Esophagus squamous epithelium (tissue), 5 donors: ENCODE measurements around the gene DLGAP1. TPM values are rescaled to one million over a fixed set of nuclear protein-coding genes. Genes with fewer than 3 reads are reported as not detected.
A peak's percentile ranks its signal among the peaks of the same experiment; 100 is the strongest.

Source experiments
- DNase-seq: peaks from one replicate; lab custom pipeline; 2025; lab: John Stamatoyannopoulos, UW
- H3K27ac ChIP-seq, 4 donors: fragments of 200-600 bp; sonication (generic); one replicate each; pipeline ENCODE4 v1.5.1; 2016 to 2019; ENCODE audit warnings: mild to moderate bottlenecking in 1 of 4
- H3K27me3 ChIP-seq, 4 donors: fragments of 200-600 bp; sonication (generic); 1 replicate in 3 of 4; 2 replicates in 1 of 4; pipeline versions ENCODE4 v1.5.1 to v1.6.0; 2017 to 2021; ENCODE audit warnings: antibody characterized with exemption in 1 of 4
- H3K36me3 ChIP-seq, 3 donors: fragments of 200-600 bp; sonication (generic); one replicate each; pipeline ENCODE4 v1.5.1; 2016 to 2019
- H3K4me1 ChIP-seq, 3 donors: fragments of 200-600 bp; sonication (generic); one replicate each; pipeline ENCODE4 v1.5.1; 2017 to 2019
- H3K4me3 ChIP-seq, 4 donors: fragments of 200-600 bp; sonication (generic); 1 replicate in 3 of 4; 2 replicates in 1 of 4; pipeline ENCODE4 v1.5.1; 2016 to 2019; ENCODE audit warnings: mild to moderate bottlenecking in 2 of 4, moderate library complexity in 1 of 4
- H3K9me3 ChIP-seq, 3 donors: fragments of 200-600 bp; sonication (generic); one replicate each; pipeline ENCODE4 v1.5.1; 2016 to 2019
- CTCF ChIP-seq, 6 experiments: fragments of 450-650 bp in 4 of 6; fragments of 200-600 bp in 2 of 6; sonication (generic) in 2 of 6; IDR thresholded peaks; one replicate each; pipeline ENCODE4 v1.5.1; 2016 to 2019; ENCODE audit warnings: antibody characterized with exemption in 6 of 6, mild to moderate bottlenecking in 4 of 6, moderate library complexity in 4 of 6
- POLR2A ChIP-seq, 4 donors: fragments of 450-650 bp; IDR thresholded peaks; one replicate each; pipeline ENCODE4 v1.6.1; 2017; ENCODE audit warnings: antibody characterized with exemption in 4 of 4, mild to moderate bottlenecking in 4 of 4, moderate library complexity in 3 of 4
- WGBS, 2 donors: methylation state at CpG; one replicate each; pipeline ENCODE4 v1.1.5; 2018; 5-methylcytosine and 5-hydroxymethylcytosine counted together
- intact Hi-C: fragments of 100-400 bp; cut with DNase I; formaldehyde crosslinking; loops from one replicate; pipeline ENCODE4 v1.15.0; 2022
- total RNA-seq, 4 donors: library from RNA; depleted of rRNA; stranded (reverse); fragments of >200 nt; gene quantifications; one replicate each; pipeline ENCODE4 v1.1.0, GENCODE V29; 2016
- donor health status: DM: yes; HTN: yes; CAD: no.

The DLGAP1 gene
- total RNA-seq, 4 donors from 2014 or later = 0.09 to 1.5 (median 0.52) TPM

GRCh38 chr18:3538456-3538855, 916.7 kb downstream of the DLGAP1 start:
- Histone ChIP-seq H3K27ac (peak overlapping the region in 3 of 4 donors; percentile 18 to 47 (median 44)), H3K4me3 (no peak overlapping the region), H3K36me3 (no peaks in the 10 kb centered on the region), H3K9me3 (no peaks in the 10 kb centered on the region), H3K27me3 (no peaks in the 10 kb centered on the region), H3K4me1 (peaks cover 5 to 48% (median 16%) of the 10 kb centered on the region in 3 donors)
- no peak for TF ChIP-seq POLR2A (IDR thresholded peaks at IDR 0.05)
- TF ChIP-seq CTCF (IDR thresholded peaks at IDR 0.05) = no peak
- WGBS, 2 donors = 24 to 44% methylated on average over 3 of the region's 3 CpGs
- intact Hi-C loops = loop anchor here (10.0 kb wide), 1 partner anchor 64 kb away; no protein-coding TSS in a partner anchor
- no peak for DNase-seq

GRCh38 chr18:3530807-3531206, 924.3 kb downstream of the DLGAP1 start:
- Histone ChIP-seq H3K36me3 (no peaks in the 10 kb centered on the region), H3K4me1 (no peaks in the 10 kb centered on the region), H3K27ac (no peak overlapping the region), H3K9me3 (no peaks in the 10 kb centered on the region), H3K4me3 (no peak overlapping the region), H3K27me3 (no peaks in the 10 kb centered on the region)
- intact Hi-C loops = loop anchor here (10.0 kb wide), 1 partner anchor 56 kb away; no protein-coding TSS in a partner anchor
- DNase-seq = no peak
- WGBS, 2 donors = 90 to 94% methylated on average over 4 to 5 of the region's 5 CpGs
- TF ChIP-seq POLR2A (IDR thresholded peaks at IDR 0.05) (no peak), CTCF (IDR thresholded peaks at IDR 0.05) (no peak)

- WGBS, 2 donors = 42 to 47% methylated on average over 3 of the region's 3 CpGs
- DNase-seq = no peak
Measured at GRCh38 chr18:3529601-3530000, 925.5 kb downstream of the DLGAP1 start.

DNA sequence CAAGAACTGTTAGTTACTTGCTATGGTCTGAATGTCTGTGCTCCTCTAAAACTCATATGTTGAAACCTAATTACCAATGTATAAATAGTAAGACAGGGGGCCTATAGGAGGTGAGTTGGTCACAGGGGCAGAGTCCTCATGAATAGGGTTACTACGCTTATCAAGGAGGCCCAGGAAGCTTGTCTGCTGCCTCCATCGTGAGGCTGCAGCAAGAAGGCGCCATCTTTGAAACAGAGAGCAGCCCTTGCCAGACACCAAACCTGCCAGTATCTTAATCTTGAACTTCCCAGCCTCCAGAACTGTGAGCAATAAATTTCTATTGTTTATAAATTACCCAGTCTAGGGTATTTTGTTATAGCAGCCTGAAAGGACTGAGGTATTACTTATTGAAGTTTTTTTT, 926.0 kb downstream of the DLGAP1 start:
- Histone ChIP-seq H3K9me3 (peaks cover 0 to 2% (median 0%) of the 10 kb centered on the region in 3 donors), H3K27me3 (no peaks in the 10 kb centered on the region), H3K36me3 (no peaks in the 10 kb centered on the region), H3K4me1 (no peaks in the 10 kb centered on the region), H3K4me3 (no peak overlapping the region), H3K27ac (no peak overlapping the region)
- intact Hi-C loops = no loop called here
- no peak for TF ChIP-seq POLR2A (IDR thresholded peaks at IDR 0.05)
- TF ChIP-seq CTCF (IDR thresholded peaks at IDR 0.05) = no peak
- WGBS, 2 donors = 93 to 96% methylated on average over 3 of the region's 3 CpGs
- DNase-seq = no peak

More at GRCh38 chr18:3529601-3530000, 925.5 kb downstream of the DLGAP1 start:
- Histone ChIP-seq H3K9me3 (no peaks in the 10 kb centered on the region), H3K4me3 (no peak overlapping the region), H3K27ac (no peak overlapping the region), H3K36me3 (no peaks in the 10 kb centered on the region), H3K4me1 (no peaks in the 10 kb centered on the region), H3K27me3 (no peaks in the 10 kb centered on the region)
- intact Hi-C loops = no loop called here
- TF ChIP-seq CTCF (IDR thresholded peaks at IDR 0.05) (no peak), POLR2A (IDR thresholded peaks at IDR 0.05) (no peak)

- DNase-seq = no peak
- Histone ChIP-seq H3K27me3 (no peaks in the 10 kb centered on the region), H3K27ac (no peak overlapping the region), H3K9me3 (peaks cover 0 to 10% (median 0%) of the 10 kb centered on the region in 3 donors), H3K4me3 (no peak overlapping the region), H3K36me3 (no peaks in the 10 kb centered on the region), H3K4me1 (no peaks in the 10 kb centered on the region)
- 52 to 59% methylated on average over 4 of the region's 4 CpGs for WGBS, 2 donors
- intact Hi-C loops = no loop called here
- TF ChIP-seq CTCF (IDR thresholded peaks at IDR 0.05) (no peak), POLR2A (IDR thresholded peaks at IDR 0.05) (no peak)
Measured at GRCh38 chr18:3528231-3528630, 926.9 kb downstream of the DLGAP1 start.
